Kidney capillary endothelial cell (primary cell): Measurements from ENCODE around the gene DDOST.
"Not testable (repeated sequence)": the region's sequence is repeated elsewhere in the genome, so short reads cannot be mapped to it uniquely, and the experiment has no call there.

Experiments
- DNase-seq: peaks from one replicate; pipeline ENCODE4 v3.0.0-alpha.2; 2018; ENCODE audit warnings: low spot score

DDOST gene

GRCh38 chr1:20691872-20692271 is 30.7 kb upstream of the DDOST start:
- DNase-seq: no peak

DNA sequence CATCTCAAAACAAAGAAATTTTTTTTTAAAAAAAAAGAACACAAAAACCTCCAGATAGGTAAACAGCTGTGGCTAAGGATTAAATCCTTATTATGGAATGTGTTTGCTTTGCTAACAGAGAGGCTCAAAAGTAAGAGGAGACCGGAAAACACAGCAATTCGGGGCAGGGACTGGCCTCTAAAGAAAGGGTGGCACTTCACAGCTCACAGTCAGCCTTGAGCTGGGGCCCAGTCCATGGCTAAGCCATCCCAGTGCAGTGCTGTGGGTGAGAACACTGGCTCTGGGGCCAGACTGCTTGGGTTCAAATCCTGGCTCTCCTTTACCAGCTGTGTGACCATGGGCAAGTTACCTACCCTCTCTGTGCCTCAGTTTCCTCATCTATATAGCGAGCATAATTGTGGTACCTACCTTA is 28.5 kb upstream of the DDOST start:
- no peak for DNase-seq

DNA sequence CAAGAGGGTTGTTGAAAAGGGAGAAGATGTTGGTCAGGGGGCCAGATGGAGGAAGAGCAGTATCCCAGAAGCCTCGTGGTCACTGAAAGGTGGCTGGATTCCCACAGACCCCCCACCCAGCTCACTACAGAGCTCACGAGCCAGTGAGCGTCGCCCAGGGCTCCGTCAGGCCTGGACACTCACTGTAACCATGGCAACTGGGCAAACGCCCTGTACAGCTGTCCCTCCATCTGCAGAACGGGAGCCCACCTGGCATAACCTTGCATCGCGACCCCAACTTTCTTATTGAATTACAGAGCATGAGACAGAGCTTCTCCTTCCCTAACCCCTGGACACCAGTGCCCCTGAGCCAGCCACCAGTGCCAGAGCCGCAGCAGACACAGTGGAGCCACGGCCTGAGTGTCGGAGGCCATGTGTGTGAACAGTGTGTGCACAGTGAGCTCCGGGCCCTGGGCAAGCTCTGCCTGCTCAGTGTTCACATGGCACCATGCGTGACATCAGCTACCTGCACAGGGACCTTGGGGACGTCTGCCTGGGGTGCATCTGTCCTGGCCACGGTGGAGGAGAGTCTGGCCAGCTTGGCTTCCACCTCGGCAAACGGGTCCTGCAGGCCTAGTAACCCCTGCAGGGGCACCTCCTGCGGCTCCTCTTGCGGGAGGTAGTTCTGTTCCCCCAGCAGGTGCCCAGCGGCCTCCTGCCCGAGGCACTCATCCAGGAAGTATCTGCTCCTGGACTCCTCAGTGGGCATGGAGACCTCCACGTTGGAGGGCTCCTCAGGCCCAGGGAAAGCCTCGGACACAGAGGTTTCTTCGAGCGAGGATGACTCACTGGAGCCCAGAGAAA is 25.9 kb upstream of the DDOST start:
- DNase-seq: no peak

GRCh38 chr1:20685741-20686140 is 24.6 kb upstream of the DDOST start:
- DNase-seq: no peak

DNA sequence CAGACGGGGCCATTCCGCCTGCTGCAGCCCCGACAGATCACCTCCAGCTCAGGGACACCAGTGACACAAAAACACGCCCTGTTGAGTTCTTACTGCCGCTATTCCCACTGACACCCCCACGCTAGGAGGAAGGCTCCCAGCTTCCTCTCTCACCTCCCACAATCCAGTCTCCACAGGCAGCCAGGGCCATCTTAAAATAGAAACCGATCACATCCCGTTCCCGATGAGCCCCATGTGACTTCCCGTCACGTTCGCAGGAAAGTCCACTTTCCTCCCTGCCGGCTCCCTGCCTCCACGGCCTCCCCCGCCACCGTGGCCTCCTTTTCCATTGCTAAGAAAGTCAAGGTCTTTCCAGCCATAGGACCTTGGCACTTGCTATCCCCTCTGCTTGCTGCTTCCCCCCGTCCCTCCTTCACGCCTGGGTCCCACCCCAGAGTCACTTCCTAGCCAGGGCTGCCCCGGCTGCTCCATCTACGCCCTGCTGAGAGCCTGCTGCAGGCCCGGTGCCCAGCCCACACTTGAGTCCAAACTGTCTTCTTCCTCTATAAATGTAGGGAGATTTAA is 24.0 kb upstream of the DDOST start:
- peak; percentile 60 for DNase-seq

- peak; percentile 10 for DNase-seq
Measured at GRCh38 chr1:20684651-20685050, 23.5 kb upstream of the DDOST start.

DNA sequence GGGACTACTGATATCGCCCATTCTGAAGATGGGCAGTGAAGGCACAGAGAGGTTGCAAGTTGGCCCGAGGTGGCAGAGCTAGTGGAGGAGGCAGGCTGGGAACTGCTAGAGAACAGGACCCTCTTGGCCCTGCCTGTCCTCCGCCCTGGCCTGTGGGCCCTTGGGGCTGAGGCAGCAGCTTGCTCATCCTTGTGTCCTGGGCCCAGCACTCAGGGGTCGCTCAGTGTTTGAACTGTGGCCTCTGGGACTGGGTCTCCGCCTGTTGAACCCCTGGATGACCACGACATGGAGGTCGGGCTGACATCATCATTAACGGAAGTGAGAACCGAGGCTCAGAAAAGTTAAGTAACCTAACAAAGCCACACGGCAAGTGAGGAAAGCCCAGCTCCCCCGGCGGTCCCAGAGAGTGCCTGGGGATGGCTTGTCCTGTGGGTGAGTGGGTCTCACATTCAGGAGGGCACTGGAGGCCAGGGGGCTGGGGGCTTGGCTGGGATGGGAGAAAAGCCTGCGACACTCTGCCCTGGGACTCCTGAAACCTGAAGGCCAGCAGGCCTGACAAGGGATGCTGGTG is 23.0 kb upstream of the DDOST start:
- no peak for DNase-seq

DNA sequence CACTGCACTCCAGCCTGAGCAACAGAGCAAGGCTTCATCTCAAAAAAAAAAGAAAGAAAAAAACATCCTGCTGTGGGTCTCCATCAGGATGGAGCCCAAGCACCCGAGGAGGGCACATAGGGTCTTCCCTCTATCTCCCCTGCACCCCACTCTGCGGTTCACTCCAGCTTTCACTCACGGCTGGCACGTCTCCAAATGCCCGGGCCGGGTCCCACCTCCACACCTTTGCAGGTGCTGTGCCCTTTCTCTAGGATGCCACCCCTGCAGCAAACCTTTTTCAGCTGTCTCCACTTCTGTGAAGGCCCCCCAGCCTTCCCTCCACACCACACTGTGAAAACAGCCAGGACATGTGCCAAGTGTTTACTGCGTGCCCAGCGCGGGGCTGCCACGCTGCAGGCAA is 22.4 kb upstream of the DDOST start:
- no peak for DNase-seq

- no peak for DNase-seq
Measured at GRCh38 chr1:20682571-20683236, 21.5 kb upstream of the DDOST start.

- DNase-seq: no peak
Measured at GRCh38 chr1:20681999-20682398, 20.8 kb upstream of the DDOST start.

DNA sequence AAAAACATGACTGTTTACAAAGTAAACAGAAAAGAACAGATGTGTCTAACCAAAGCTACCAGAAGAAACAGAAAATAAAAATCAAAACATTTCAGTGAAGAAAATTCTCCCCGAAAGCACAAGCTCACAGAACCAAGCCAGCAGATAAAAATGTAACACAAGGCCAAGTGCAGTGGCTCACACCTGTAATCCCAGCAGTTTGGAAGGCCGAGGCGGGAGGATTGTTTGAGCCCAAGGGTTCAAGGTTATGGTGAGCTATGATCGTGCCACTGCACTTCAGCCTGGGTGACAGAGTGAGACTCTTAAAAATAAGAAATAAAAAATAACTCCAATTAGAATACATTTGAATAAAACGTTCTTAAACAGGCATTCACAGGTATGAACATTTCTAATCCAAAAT is 19.1 kb upstream of the DDOST start:
- DNase-seq: no peak

- DNase-seq: no peak
Measured at GRCh38 chr1:20678599-20678998, 17.4 kb upstream of the DDOST start.

GRCh38 chr1:20673626-20674025 is 12.5 kb upstream of the DDOST start:
- DNase-seq: not testable (repeated sequence)

- DNase-seq: no peak
Measured at GRCh38 chr1:20672265-20672632, 11.1 kb upstream of the DDOST start.

GRCh38 chr1:20670936-20671335 is 9.8 kb upstream of the DDOST start:
- no peak for DNase-seq

DNA sequence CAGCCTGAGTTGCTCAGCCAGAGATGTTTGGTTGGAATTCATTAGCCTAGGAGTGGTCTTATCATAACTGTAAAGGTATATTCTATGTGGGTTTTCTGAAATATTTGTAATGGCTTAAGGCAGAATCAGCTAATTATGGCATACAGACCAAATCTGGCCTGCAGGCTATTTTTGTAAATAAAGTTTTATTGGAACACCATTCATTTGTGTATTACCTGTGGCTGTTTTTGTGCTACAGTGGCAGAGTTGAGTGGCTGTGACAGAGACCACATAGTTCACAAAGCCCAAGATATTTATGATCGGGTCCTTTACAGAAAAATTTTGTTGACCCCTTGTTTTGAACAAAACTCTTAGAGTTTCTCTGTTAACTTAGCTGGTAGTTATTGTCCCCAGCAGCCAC is 7.4 kb upstream of the DDOST start:
- DNase-seq: no peak

GRCh38 chr1:20666804-20667203 is 5.6 kb upstream of the DDOST start:
- DNase-seq: peak; percentile 21

DNA sequence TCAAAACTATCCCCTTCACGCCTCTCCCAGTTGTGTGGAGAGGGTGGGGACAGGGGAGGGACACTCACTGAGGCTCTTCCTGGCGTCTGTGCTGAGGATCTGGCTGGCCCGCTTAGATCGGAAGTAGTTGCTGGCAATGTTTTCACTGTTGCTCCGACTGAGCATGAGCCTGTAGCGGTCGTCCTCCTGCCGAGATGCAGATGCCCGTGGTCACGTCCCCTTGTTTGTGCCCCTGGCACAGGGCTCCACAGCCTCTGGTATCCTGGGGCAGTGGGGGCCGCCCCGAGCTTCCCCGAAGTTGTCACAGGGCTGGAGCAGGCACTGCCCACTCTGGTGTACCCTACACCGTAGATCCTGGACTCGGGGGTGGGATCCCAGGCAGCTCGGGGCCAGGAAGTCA is 5.0 kb upstream of the DDOST start:
- no peak for DNase-seq

DNA sequence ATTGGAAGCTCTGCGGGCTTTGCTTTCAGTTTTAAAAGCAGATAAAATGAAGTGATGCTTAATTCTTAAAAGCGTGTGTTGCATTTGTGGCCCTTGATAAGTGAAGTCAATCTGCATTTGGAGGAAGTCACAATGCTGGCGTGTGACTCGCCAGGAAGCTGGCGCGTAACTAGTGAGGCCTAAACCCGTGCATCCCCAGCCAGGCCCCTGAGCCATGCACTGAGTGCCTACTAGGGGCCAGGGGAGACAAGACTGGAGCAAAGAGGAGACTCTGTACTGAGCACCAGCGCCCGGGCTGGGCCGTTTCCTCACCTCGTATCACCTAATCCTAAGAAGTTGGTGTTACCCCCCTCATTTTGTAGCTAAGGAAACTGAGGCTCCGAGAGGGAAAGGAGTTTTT is 4.6 kb upstream of the DDOST start:
- peak; percentile 16 for DNase-seq

GRCh38 chr1:20663969-20664715 is 3.0 kb upstream of the DDOST start:
- DNase-seq: no peak

- DNase-seq: no peak
Measured at GRCh38 chr1:20663365-20663764, 2.2 kb upstream of the DDOST start.

GRCh38 chr1:20662110-20662475 is 924 bp upstream of the DDOST start:
- DNase-seq: no peak
